ENCODE results near the gene YIF1A.

- TF ChIP-seq, protein P1, sequence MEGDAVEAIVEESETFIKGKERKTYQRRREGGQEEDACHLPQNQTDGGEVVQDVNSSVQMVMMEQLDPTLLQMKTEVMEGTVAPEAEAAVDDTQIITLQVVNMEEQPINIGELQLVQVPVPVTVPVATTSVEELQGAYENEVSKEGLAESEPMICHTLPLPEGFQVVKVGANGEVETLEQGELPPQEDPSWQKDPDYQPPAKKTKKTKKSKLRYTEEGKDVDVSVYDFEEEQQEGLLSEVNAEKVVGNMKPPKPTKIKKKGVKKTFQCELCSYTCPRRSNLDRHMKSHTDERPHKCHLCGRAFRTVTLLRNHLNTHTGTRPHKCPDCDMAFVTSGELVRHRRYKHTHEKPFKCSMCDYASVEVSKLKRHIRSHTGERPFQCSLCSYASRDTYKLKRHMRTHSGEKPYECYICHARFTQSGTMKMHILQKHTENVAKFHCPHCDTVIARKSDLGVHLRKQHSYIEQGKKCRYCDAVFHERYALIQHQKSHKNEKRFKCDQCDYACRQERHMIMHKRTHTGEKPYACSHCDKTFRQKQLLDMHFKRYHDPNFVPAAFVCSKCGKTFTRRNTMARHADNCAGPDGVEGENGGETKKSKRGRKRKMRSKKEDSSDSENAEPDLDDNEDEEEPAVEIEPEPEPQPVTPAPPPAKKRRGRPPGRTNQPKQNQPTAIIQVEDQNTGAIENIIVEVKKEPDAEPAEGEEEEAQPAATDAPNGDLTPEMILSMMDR (IDR thresholded peaks at IDR 0.05) = no peak
- TF ChIP-seq POLR2AphosphoS5 (IDR thresholded peaks at IDR 0.05) = no peak
- TF ChIP-seq POLR2A (IDR thresholded peaks at IDR 0.05) = no peak
- TF ChIP-seq EP300 (IDR thresholded peaks at IDR 0.05; ENCODE audit: low read depth) = no peak
These were observed 39.0 kb upstream of the YIF1A start for GRCh38 chr11:66328031-66328301.

Measured in transverse colon (tissue), 4 donors.